Measurements from ENCODE around the gene NELFA.
"Not testable (repeated sequence)": the region's sequence is repeated elsewhere in the genome, so short reads cannot be mapped to it uniquely, and the experiment has no call there.

Gene NELFA

GRCh38 chr4:1993718-1994516, 14.9 kb downstream of the NELFA start:
- DNase-seq, result not testable (repeated sequence)

- DNase-seq, result no peak
These were observed 15.6 kb downstream of the NELFA start for GRCh38 chr4:1993169-1993516.

GRCh38 chr4:1992468-1993168, 16.2 kb downstream of the NELFA start:
- DNase-seq, result no peak

GRCh38 chr4:1991596-1992434, 17.0 kb downstream of the NELFA start:
- no peak for DNase-seq

- no peak for DNase-seq
These were observed 17.7 kb downstream of the NELFA start for GRCh38 chr4:1991087-1991486.

- DNase-seq, result no peak
These were observed 18.1 kb downstream of the NELFA start for GRCh38 chr4:1990676-1991075.

- DNase-seq, result no peak
These were observed 18.5 kb downstream of the NELFA start for GRCh38 chr4:1990348-1990645.

- DNase-seq, result no peak
These were observed 19.0 kb downstream of the NELFA start for GRCh38 chr4:1989533-1990347.

- no peak for DNase-seq
These were observed 20.4 kb downstream of the NELFA start for GRCh38 chr4:1988327-1988724.

GRCh38 chr4:1987721-1988326, 20.9 kb downstream of the NELFA start:
- DNase-seq, result no peak

- no peak for DNase-seq
These were observed 21.5 kb downstream of the NELFA start for GRCh38 chr4:1987296-1987695.

GRCh38 chr4:1986578-1987210, 22.1 kb downstream of the NELFA start:
- DNase-seq, result no peak

- no peak for DNase-seq
These were observed 22.8 kb downstream of the NELFA start for GRCh38 chr4:1985780-1986577.

- DNase-seq, result no peak
These were observed 23.5 kb downstream of the NELFA start for GRCh38 chr4:1985294-1985693.

GRCh38 chr4:1984406-1985191, 24.2 kb downstream of the NELFA start:
- DNase-seq, result no peak

GRCh38 chr4:1983846-1984405, 24.8 kb downstream of the NELFA start:
- DNase-seq, result no peak

- DNase-seq, result no peak
These were observed 25.5 kb downstream of the NELFA start for GRCh38 chr4:1983053-1983845.

- DNase-seq, result no peak
These were observed 26.4 kb downstream of the NELFA start for GRCh38 chr4:1982124-1983052.
